GM23338 (cell line): ENCODE results near the gene EMILIN2. TPM values are rescaled to one million over a fixed set of nuclear protein-coding genes. Genes with fewer than 3 reads are reported as not detected.

Experiments used
- ATAC-seq: fragments of 200-7000 bp; cut with Tn5 transposase; 3 replicates; pipeline ENCODE4 v1.9.1; 2020
- DNase-seq: peaks from one replicate; pipeline ENCODE4 v3.0.0-alpha.2; 2015; ENCODE audit warnings: low spot score
- H2AFZ ChIP-seq: fragments of 200-600 bp; sonication (generic); 2 replicates; pipeline ENCODE4 v1.8.0; 2016; ENCODE audit warnings: antibody characterized with exemption, mild to moderate bottlenecking, moderate library complexity
- H3F3A ChIP-seq: fragments of 200-600 bp; sonication (generic); replicated peaks from 2 replicates; pipeline ENCODE4 v1.8.0; 2017; ENCODE audit warnings: antibody characterized with exemption, mixed run types, low read depth
- H3K27ac ChIP-seq: fragments of 200-600 bp; sonication (generic); 2 replicates; pipeline ENCODE4 v1.6.1; 2016; ENCODE audit warnings: low read depth
- H3K27me3 ChIP-seq: fragments of 200-600 bp; sonication (generic); 2 replicates; pipeline ENCODE4 v1.8.0; 2016; ENCODE audit warnings: mild to moderate bottlenecking, mixed run types, moderate library complexity; ENCODE audit not compliant: insufficient read depth
- H3K36me3 ChIP-seq: fragments of 200-600 bp; sonication (generic); 2 replicates; pipeline ENCODE4 v1.8.0; 2016; ENCODE audit warnings: mild to moderate bottlenecking; ENCODE audit not compliant: insufficient read depth
- H3K4me1 ChIP-seq: fragments of 200-600 bp; sonication (generic); 2 replicates; pipeline ENCODE4 v1.8.0; 2016; ENCODE audit warnings: mild to moderate bottlenecking, moderate library complexity; ENCODE audit not compliant: insufficient read depth
- H3K4me2 ChIP-seq: fragments of 200-600 bp; sonication (generic); 2 replicates; pipeline ENCODE4 v1.7.1; 2017; ENCODE audit warnings: mixed run types
- H3K4me3 ChIP-seq: fragments of 200-600 bp; sonication (generic); 2 replicates; pipeline ENCODE4 v1.6.1; 2016; ENCODE audit warnings: mixed run types
- H3K79me2 ChIP-seq: fragments of 200-600 bp; sonication (generic); replicated peaks from 2 replicates; pipeline ENCODE4 v1.8.0; 2017; ENCODE audit warnings: mild to moderate bottlenecking; ENCODE audit not compliant: insufficient read depth
- H3K9me2 ChIP-seq: fragments of 200-600 bp; sonication (generic); 2 replicates; pipeline ENCODE4 v1.8.0; 2017; ENCODE audit not compliant: insufficient read depth
- H4K20me1 ChIP-seq: fragments of 200-600 bp; sonication (generic); replicated peaks from 2 replicates; pipeline ENCODE4 v1.8.0; 2017; ENCODE audit warnings: mild to moderate bottlenecking; ENCODE audit not compliant: insufficient read depth
- H3K27ac Mint-ChIP-seq: 2 replicates; pipeline ENCODE4 v1.8.0; 2020; ENCODE audit warnings: inconsistent platforms, mild to moderate bottlenecking, moderate library complexity, mixed read lengths
- H3K27me3 Mint-ChIP-seq: 3 replicates; pipeline ENCODE4 v1.8.0; 2022; ENCODE audit warnings: low read depth, mild to moderate bottlenecking, moderate library complexity, mixed read lengths, inconsistent platforms; ENCODE audit not compliant: insufficient read depth, poor library complexity
- H3K36me3 Mint-ChIP-seq: 3 replicates; pipeline ENCODE4 v1.8.0; 2021; ENCODE audit warnings: low read depth, mild to moderate bottlenecking, inconsistent platforms, moderate library complexity, mixed read lengths
- H3K4me1 Mint-ChIP-seq: 3 replicates; pipeline ENCODE4 v1.8.0; 2020; ENCODE audit warnings: mild to moderate bottlenecking, inconsistent platforms, mixed read lengths
- H3K4me3 Mint-ChIP-seq: 3 replicates; pipeline ENCODE4 v1.8.0; 2021; ENCODE audit warnings: moderate library complexity, mild to moderate bottlenecking, inconsistent platforms, mixed read lengths
- H3K9me3 Mint-ChIP-seq: 3 replicates; pipeline ENCODE4 v1.8.0; 2020; ENCODE audit warnings: moderate library complexity, mild to moderate bottlenecking, inconsistent platforms, mixed read lengths
- CREB1 ChIP-seq: fragments of 250-450 bp; sonication (Bioruptor Pico); IDR thresholded peaks from 2 replicates; pipeline ENCODE4 v1.5.0; 2020; ENCODE audit warnings: low read depth, mild to moderate bottlenecking, moderate library complexity
- ETS1 ChIP-seq: IDR thresholded peaks from 2 replicates; pipeline ENCODE4 v1.6.1; 2016; ENCODE audit warnings: antibody characterized with exemption
- EZH2 ChIP-seq: fragments of 200-600 bp; sonication (generic); IDR thresholded peaks from one replicate; pipeline ENCODE4 v1.8.0; 2017; ENCODE audit warnings: antibody characterized with exemption, mild to moderate bottlenecking, low read depth; ENCODE audit not compliant: unreplicated experiment
- JUNB ChIP-seq: IDR thresholded peaks from one replicate; pipeline ENCODE4 v1.6.1; 2016; ENCODE audit warnings: antibody characterized with exemption; ENCODE audit not compliant: unreplicated experiment
- NANOG ChIP-seq: IDR thresholded peaks from 2 replicates; pipeline ENCODE4 v1.6.1; 2016; ENCODE audit warnings: antibody characterized with exemption, borderline replicate concordance
- POLR2AphosphoS5 ChIP-seq: IDR thresholded peaks from 2 replicates; pipeline ENCODE4 v1.6.1; 2016; ENCODE audit warnings: antibody characterized with exemption, low read depth
- REST ChIP-seq: IDR thresholded peaks from one replicate; pipeline ENCODE4 v1.6.1; 2018; ENCODE audit warnings: antibody characterized with exemption; ENCODE audit not compliant: unreplicated experiment
- STAT1 ChIP-seq: IDR thresholded peaks from one replicate; pipeline ENCODE4 v1.6.1; 2016; ENCODE audit warnings: antibody characterized with exemption; ENCODE audit not compliant: unreplicated experiment
- ZNF114 ChIP-seq: fragments of 250-450 bp; sonication (Bioruptor Pico); IDR thresholded peaks from 2 replicates; pipeline ENCODE4 v1.5.0; 2020; ENCODE audit warnings: mild to moderate bottlenecking, moderate library complexity
- ZNF462 ChIP-seq: fragments of 250-450 bp; sonication (Bioruptor Pico); IDR thresholded peaks from 2 replicates; pipeline ENCODE4 v1.5.0; 2020; ENCODE audit warnings: mild to moderate bottlenecking, moderate library complexity
- polyA plus RNA-seq: library from polyadenylated mRNA; unstranded; fragments of >200 nt; fragmentation: Nextera tagmentation; extraction: Ambion mirVana; gene quantifications from 2 replicates; pipeline ENCODE4 v1.2.1, GENCODE V29; 2016
- total RNA-seq: library from RNA; depleted of rRNA; stranded (reverse); fragments of >200 nt; shearing (Covaris generic); gene quantifications from 2 replicates; pipeline ENCODE4 v1.2.3, GENCODE V29; 2014
- TF ChIP-seq, protein P1 (sequence below), 2 experiments: fragments of 200-600 bp in 1 of 2; sonication (generic) in 1 of 2; conservative IDR thresholded peaks; 2 replicates each; pipeline versions ENCODE4 v1.5.1 to v1.6.1; 2016 to 2017; ENCODE audit warnings: antibody characterized with exemption in 2 of 2, low read depth in 2 of 2, mild to moderate bottlenecking in 2 of 2, moderate library complexity in 1 of 2

The EMILIN2 gene
- total and polyA plus RNA-seq, 2 experiments from 2014 or later: 3.0 to 11.6 TPM

DNA sequence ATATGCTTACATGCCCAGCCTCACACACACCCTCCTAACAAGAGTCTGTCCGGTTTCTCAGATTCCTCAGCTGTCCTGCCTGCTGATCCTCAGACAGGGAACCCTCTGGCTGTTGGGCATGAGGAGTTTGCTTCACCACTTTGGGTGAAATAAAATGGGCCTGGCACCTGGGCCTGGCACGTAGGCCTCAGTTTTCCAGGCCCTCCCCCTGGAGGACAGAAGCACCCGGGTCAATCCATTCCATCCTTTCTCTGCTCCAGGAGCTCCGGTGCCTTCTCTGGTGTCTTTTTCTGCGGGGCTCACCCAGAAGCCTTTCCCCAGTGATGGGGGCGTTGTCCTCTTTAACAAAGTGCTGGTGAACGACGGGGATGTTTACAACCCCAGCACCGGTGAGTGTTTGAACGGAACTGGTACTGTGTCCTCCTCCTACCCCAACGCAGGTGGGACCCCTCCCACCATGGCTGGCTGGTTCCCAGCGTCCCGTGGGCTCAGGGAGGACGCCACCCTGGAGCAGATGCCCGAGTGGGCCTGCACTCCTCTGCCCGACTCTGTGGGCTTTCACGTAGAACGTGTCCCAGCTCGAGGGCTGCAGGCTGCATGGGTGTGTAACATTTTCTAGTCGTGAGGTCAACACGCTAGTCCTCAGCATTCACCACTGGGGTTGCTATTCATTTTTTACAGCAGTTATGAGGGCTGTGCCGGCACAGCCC, 62.8 kb downstream of the EMILIN2 start (continued):
- TF ChIP-seq ZNF462 (CRISPR knock-in tag) (no peak), ZNF114 (CRISPR knock-in tag) (no peak), CREB1 (CRISPR knock-in tag) (no peak), STAT1 (no peak)
- TF ChIP-seq, protein P1, sequence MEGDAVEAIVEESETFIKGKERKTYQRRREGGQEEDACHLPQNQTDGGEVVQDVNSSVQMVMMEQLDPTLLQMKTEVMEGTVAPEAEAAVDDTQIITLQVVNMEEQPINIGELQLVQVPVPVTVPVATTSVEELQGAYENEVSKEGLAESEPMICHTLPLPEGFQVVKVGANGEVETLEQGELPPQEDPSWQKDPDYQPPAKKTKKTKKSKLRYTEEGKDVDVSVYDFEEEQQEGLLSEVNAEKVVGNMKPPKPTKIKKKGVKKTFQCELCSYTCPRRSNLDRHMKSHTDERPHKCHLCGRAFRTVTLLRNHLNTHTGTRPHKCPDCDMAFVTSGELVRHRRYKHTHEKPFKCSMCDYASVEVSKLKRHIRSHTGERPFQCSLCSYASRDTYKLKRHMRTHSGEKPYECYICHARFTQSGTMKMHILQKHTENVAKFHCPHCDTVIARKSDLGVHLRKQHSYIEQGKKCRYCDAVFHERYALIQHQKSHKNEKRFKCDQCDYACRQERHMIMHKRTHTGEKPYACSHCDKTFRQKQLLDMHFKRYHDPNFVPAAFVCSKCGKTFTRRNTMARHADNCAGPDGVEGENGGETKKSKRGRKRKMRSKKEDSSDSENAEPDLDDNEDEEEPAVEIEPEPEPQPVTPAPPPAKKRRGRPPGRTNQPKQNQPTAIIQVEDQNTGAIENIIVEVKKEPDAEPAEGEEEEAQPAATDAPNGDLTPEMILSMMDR (conservative IDR thresholded peaks at IDR 0.05; ENCODE audit: low read depth in 2 of 2): no peak

GRCh38 chr18:2910261-2910660, 63.5 kb downstream of the EMILIN2 start:
- Mint-ChIP-seq H3K27me3 (peaks cover 16% of the 10 kb centered on the region), H3K4me1 (peaks cover 20% of the 10 kb centered on the region), H3K4me3 (no peak overlapping the region), H3K36me3 (peaks cover 54% of the 10 kb centered on the region), H3K27ac (no peak overlapping the region), H3K9me3 (peaks cover 2% of the 10 kb centered on the region; the same call in 1 of the 3 replicates)
- no peak overlapping the region for H3K4me3 ChIP-seq
- H3K79me2 ChIP-seq: no peaks in the 10 kb centered on the region
- no peak overlapping the region for H3K27ac ChIP-seq
- ATAC-seq: no peak
- TF ChIP-seq NANOG: no peak
- TF ChIP-seq POLR2AphosphoS5: no peak
- TF ChIP-seq REST: no peak
- TF ChIP-seq STAT1: no peak
- TF ChIP-seq JUNB: no peak
- TF ChIP-seq ETS1: no peak
- TF ChIP-seq EZH2: no peak
- H3F3A ChIP-seq: no peaks in the 10 kb centered on the region
- H3K4me1 ChIP-seq: peaks cover 7% of the 10 kb centered on the region; the same call in 1 of the 2 replicates
- H3K36me3 ChIP-seq: no peaks in the 10 kb centered on the region
- no peak overlapping the region for H2AFZ ChIP-seq
- no peak for DNase-seq
- no peaks in the 10 kb centered on the region; the same call in 1 of the 2 replicates for H4K20me1 ChIP-seq
- H3K27me3 ChIP-seq: peaks cover 14% of the 10 kb centered on the region; the same call in 1 of the 2 replicates
- H3K9me2 ChIP-seq: no peaks in the 10 kb centered on the region
- no peak overlapping the region for H3K4me2 ChIP-seq
